ENCODE measurements around the gene RHO. TPM values are rescaled to one million over a fixed set of nuclear protein-coding genes. Genes with fewer than 3 reads are reported as not detected.

The RHO gene
- total RNA-seq, 1 experiment from 2014 or later = not detected

- no peaks in the 10 kb centered on the region for H3K4me1 ChIP-seq (ENCODE audit: insufficient read depth, low read length)
- H3K4ac ChIP-seq (ENCODE audit: low read depth, low read length) = no peak overlapping the region
- H2BK12ac ChIP-seq (ENCODE audit: insufficient read length, low read depth, low read length) = no peak overlapping the region
- no peaks in the 10 kb centered on the region for H3K9me3 ChIP-seq (ENCODE audit: control insufficient read depth, low read depth, low read length)
- no peaks in the 10 kb centered on the region for H3K9me3 Mint-ChIP-seq
- H3K27me3 Mint-ChIP-seq (ENCODE audit: low read depth) = no peaks in the 10 kb centered on the region
- peaks cover 4 to 6% of the 10 kb centered on the region in 2 experiments; a peak in 3 of 4 replicates for H3K4me1 Mint-ChIP-seq
- peak overlapping the region; percentile 12; the same call in 1 of the 2 replicates for H3K14ac ChIP-seq (ENCODE audit: insufficient read depth, low read length)
- H4K20me1 ChIP-seq (ENCODE audit: control insufficient read depth, insufficient read depth, insufficient read length) = no peaks in the 10 kb centered on the region
- no peak for DNase-seq
- no peak overlapping the region for H3K23ac ChIP-seq (ENCODE audit: insufficient read length, low read depth, low read length)
- no peak overlapping the region for H3K9ac ChIP-seq (ENCODE audit: extremely low read depth, insufficient read length, low read length)
- H3K79me1 ChIP-seq (ENCODE audit: insufficient read depth, low read depth, low read length, poor library complexity, severe bottlenecking) = no peaks in the 10 kb centered on the region
- WGBS (ENCODE audit: extremely low coverage, insufficient read length, low lambda C conversion rate) = no CpG with 5 or more reads among the region's 10 CpGs
- H3K36me3 Mint-ChIP-seq (ENCODE audit: insufficient read depth in 1 of 3, low read depth in 3 of 3) = peaks cover 7 to 16% (median 10%) of the 10 kb centered on the region in 3 experiments
- H4K91ac ChIP-seq (ENCODE audit: insufficient read length, low read depth, low read length) = no peak overlapping the region
- no peak overlapping the region for H3K18ac ChIP-seq (ENCODE audit: insufficient read length, low read depth, low read length)
- no peak overlapping the region for H3K4me2 ChIP-seq (ENCODE audit: insufficient read depth, insufficient read length, low read length)
- no peak overlapping the region; a peak in 1 of 5 replicates for H3K4me3 Mint-ChIP-seq
- TF ChIP-seq, protein P1, sequence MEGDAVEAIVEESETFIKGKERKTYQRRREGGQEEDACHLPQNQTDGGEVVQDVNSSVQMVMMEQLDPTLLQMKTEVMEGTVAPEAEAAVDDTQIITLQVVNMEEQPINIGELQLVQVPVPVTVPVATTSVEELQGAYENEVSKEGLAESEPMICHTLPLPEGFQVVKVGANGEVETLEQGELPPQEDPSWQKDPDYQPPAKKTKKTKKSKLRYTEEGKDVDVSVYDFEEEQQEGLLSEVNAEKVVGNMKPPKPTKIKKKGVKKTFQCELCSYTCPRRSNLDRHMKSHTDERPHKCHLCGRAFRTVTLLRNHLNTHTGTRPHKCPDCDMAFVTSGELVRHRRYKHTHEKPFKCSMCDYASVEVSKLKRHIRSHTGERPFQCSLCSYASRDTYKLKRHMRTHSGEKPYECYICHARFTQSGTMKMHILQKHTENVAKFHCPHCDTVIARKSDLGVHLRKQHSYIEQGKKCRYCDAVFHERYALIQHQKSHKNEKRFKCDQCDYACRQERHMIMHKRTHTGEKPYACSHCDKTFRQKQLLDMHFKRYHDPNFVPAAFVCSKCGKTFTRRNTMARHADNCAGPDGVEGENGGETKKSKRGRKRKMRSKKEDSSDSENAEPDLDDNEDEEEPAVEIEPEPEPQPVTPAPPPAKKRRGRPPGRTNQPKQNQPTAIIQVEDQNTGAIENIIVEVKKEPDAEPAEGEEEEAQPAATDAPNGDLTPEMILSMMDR (conservative IDR thresholded peaks at IDR 0.05) = no peak
- no peak overlapping the region for H3K27ac Mint-ChIP-seq
- no peak overlapping the region for H3K56ac ChIP-seq (ENCODE audit: insufficient read length, low read depth, low read length)
- H2BK20ac ChIP-seq (ENCODE audit: low read depth, low read length, poor library complexity, severe bottlenecking) = no peak overlapping the region
- H2AFZ ChIP-seq (ENCODE audit: low read length) = no peak overlapping the region
- no peak overlapping the region for H2AK5ac ChIP-seq (ENCODE audit: insufficient read length, low read length)
- no peak overlapping the region for H3K27ac ChIP-seq (ENCODE audit: insufficient read length, low read depth, low read length)
- H2BK5ac ChIP-seq (ENCODE audit: insufficient read length, low read length) = no peak overlapping the region
- H2BK15ac ChIP-seq (ENCODE audit: low read depth, low read length) = no peak overlapping the region
- no peaks in the 10 kb centered on the region for H3K23me2 ChIP-seq (ENCODE audit: insufficient read length, low read depth, low read length, poor library complexity, severe bottlenecking)
- no peak overlapping the region for H4K8ac ChIP-seq (replicated peaks; ENCODE audit: insufficient read length, low read depth, low read length)
- no peak overlapping the region for H2BK120ac ChIP-seq (ENCODE audit: low read depth, low read length, poor library complexity, severe bottlenecking)
- no peak overlapping the region for H4K5ac ChIP-seq (ENCODE audit: insufficient read length, low read depth, low read length)
- H3T11ph ChIP-seq (ENCODE audit: low read length) = no peak overlapping the region
- no peaks in the 10 kb centered on the region for H3K79me2 ChIP-seq (ENCODE audit: insufficient read depth, low read length)
- H3K27me3 ChIP-seq (ENCODE audit: insufficient read depth, low read length) = no peaks in the 10 kb centered on the region; the same call in 1 of the 2 replicates
Measured at GRCh38 chr3:129519449-129519848, 9.0 kb upstream of the RHO start.
